OCI-LY3 (cell line): ENCODE data around the gene MAD1L1.

Experiments used
- EZH2phosphoT487 ChIP-seq: fragments of 200-600 bp; shearing (Covaris generic); IDR thresholded peaks from 2 replicates; pipeline ENCODE4 v1.6.1; 2018; ENCODE audit warnings: antibody characterized with exemption, mixed run types, low read depth
- TF ChIP-seq, protein P1 (sequence below): fragments of 200-600, 300-600 bp; sonication (generic); IDR thresholded peaks from 2 replicates; pipeline ENCODE4 v1.5.1; 2014; ENCODE audit warnings: antibody characterized with exemption, low read length, low read depth

- TF ChIP-seq, protein P1, sequence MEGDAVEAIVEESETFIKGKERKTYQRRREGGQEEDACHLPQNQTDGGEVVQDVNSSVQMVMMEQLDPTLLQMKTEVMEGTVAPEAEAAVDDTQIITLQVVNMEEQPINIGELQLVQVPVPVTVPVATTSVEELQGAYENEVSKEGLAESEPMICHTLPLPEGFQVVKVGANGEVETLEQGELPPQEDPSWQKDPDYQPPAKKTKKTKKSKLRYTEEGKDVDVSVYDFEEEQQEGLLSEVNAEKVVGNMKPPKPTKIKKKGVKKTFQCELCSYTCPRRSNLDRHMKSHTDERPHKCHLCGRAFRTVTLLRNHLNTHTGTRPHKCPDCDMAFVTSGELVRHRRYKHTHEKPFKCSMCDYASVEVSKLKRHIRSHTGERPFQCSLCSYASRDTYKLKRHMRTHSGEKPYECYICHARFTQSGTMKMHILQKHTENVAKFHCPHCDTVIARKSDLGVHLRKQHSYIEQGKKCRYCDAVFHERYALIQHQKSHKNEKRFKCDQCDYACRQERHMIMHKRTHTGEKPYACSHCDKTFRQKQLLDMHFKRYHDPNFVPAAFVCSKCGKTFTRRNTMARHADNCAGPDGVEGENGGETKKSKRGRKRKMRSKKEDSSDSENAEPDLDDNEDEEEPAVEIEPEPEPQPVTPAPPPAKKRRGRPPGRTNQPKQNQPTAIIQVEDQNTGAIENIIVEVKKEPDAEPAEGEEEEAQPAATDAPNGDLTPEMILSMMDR = no peak
- no peak for TF ChIP-seq EZH2phosphoT487
Observed at GRCh38 chr7:1818575-1819258, 414.0 kb downstream of the MAD1L1 start.
